Osteocyte (in vitro differentiated cells): ENCODE data around the gene FLACC1. TPM values are rescaled to one million over a fixed set of nuclear protein-coding genes. Genes with fewer than 3 reads are reported as not detected.

Source experiments
- DNase-seq: peaks from one replicate; pipeline ENCODE4 v3.0.0; 2021; ENCODE audit warnings: mixed read lengths; ENCODE audit not compliant: unreplicated experiment; ENCODE audit errors: extremely low spot score
- H3K27ac Mint-ChIP-seq: one replicate; pipeline ENCODE4 v1.8.0; 2021; ENCODE audit warnings: mild to moderate bottlenecking, mixed read lengths; ENCODE audit not compliant: unreplicated experiment
- H3K27me3 Mint-ChIP-seq: one replicate; pipeline ENCODE4 v1.8.0; 2021; ENCODE audit warnings: mixed read lengths; ENCODE audit not compliant: unreplicated experiment
- H3K36me3 Mint-ChIP-seq: one replicate; pipeline ENCODE4 v1.8.0; 2021; ENCODE audit warnings: mixed read lengths; ENCODE audit not compliant: unreplicated experiment
- H3K4me1 Mint-ChIP-seq: one replicate; pipeline ENCODE4 v1.8.0; 2021; ENCODE audit warnings: mixed read lengths; ENCODE audit not compliant: unreplicated experiment
- H3K4me3 Mint-ChIP-seq: one replicate; pipeline ENCODE4 v1.8.0; 2021; ENCODE audit warnings: mild to moderate bottlenecking, moderate library complexity, mixed read lengths; ENCODE audit not compliant: unreplicated experiment
- H3K9me3 Mint-ChIP-seq: one replicate; pipeline ENCODE4 v1.8.0; 2021; ENCODE audit warnings: mixed read lengths; ENCODE audit not compliant: unreplicated experiment
- total RNA-seq: library from RNA; stranded (reverse); gene quantifications from 2 replicates; pipeline ENCODE4 v1.2.1, GENCODE V29; 2021
- TF ChIP-seq, protein P1 (sequence below): fragments of 200-600 bp; sonication (generic); IDR thresholded peaks from 2 replicates; pipeline ENCODE4 v1.5.0; 2021; ENCODE audit warnings: antibody characterized with exemption, mild to moderate bottlenecking, moderate library complexity

The FLACC1 gene
- total RNA-seq, 1 donor from 2014 or later: 2.1 TPM

GRCh38 chr2:201280191-201281040 is 76.7 kb downstream of the FLACC1 start:
- H3K36me3 Mint-ChIP-seq: peaks cover 30% of the 10 kb centered on the region
- no peaks in the 10 kb centered on the region for H3K9me3 Mint-ChIP-seq
- H3K4me3 Mint-ChIP-seq: no peak overlapping the region
- DNase-seq: no peak
- H3K27ac Mint-ChIP-seq: no peak overlapping the region
- no peaks in the 10 kb centered on the region for H3K4me1 Mint-ChIP-seq
- no peaks in the 10 kb centered on the region for H3K27me3 Mint-ChIP-seq
- TF ChIP-seq, protein P1, sequence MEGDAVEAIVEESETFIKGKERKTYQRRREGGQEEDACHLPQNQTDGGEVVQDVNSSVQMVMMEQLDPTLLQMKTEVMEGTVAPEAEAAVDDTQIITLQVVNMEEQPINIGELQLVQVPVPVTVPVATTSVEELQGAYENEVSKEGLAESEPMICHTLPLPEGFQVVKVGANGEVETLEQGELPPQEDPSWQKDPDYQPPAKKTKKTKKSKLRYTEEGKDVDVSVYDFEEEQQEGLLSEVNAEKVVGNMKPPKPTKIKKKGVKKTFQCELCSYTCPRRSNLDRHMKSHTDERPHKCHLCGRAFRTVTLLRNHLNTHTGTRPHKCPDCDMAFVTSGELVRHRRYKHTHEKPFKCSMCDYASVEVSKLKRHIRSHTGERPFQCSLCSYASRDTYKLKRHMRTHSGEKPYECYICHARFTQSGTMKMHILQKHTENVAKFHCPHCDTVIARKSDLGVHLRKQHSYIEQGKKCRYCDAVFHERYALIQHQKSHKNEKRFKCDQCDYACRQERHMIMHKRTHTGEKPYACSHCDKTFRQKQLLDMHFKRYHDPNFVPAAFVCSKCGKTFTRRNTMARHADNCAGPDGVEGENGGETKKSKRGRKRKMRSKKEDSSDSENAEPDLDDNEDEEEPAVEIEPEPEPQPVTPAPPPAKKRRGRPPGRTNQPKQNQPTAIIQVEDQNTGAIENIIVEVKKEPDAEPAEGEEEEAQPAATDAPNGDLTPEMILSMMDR: no peak

- Mint-ChIP-seq H3K36me3 (peaks cover 33% of the 10 kb centered on the region), H3K27me3 (no peaks in the 10 kb centered on the region), H3K4me3 (no peak overlapping the region), H3K9me3 (no peaks in the 10 kb centered on the region), H3K27ac (no peak overlapping the region), H3K4me1 (no peaks in the 10 kb centered on the region)
- no peak for DNase-seq
- TF ChIP-seq, protein P1: no peak
These were observed 78.1 kb downstream of the FLACC1 start for GRCh38 chr2:201279079-201279478.

DNA sequence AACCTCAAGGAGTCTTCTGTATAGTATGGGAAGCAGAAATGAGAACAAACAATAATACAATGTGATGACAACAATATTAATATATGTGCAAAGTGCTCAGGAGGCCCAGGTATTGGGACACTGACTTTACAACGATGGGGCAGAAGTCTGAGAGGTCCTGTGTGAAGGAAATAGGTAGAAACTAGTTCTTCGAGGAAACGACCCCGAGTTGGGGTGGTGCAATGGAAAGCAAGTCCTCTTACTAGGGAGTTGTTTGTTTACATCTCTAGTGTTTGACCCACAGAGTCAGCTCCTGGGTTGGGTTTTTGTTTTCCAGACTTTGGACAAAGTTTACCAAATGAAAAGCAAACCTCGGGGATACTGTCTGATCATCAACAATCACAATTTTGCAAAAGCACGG is 80.6 kb downstream of the FLACC1 start:
- no peak for DNase-seq
- H3K4me1 Mint-ChIP-seq: no peaks in the 10 kb centered on the region
- TF ChIP-seq, protein P1: no peak
- H3K36me3 Mint-ChIP-seq: peaks cover 44% of the 10 kb centered on the region
- H3K27me3 Mint-ChIP-seq: no peaks in the 10 kb centered on the region
- H3K9me3 Mint-ChIP-seq: no peaks in the 10 kb centered on the region
- H3K4me3 Mint-ChIP-seq: no peak overlapping the region
- no peak overlapping the region for H3K27ac Mint-ChIP-seq

- peaks cover 45% of the 10 kb centered on the region for H3K36me3 Mint-ChIP-seq
- no peaks in the 10 kb centered on the region for H3K9me3 Mint-ChIP-seq
- H3K4me3 Mint-ChIP-seq: no peak overlapping the region
- H3K4me1 Mint-ChIP-seq: no peaks in the 10 kb centered on the region
- H3K27me3 Mint-ChIP-seq: no peaks in the 10 kb centered on the region
- H3K27ac Mint-ChIP-seq: no peak overlapping the region
- TF ChIP-seq, protein P1: no peak
- DNase-seq: no peak
These were observed 81.2 kb downstream of the FLACC1 start for GRCh38 chr2:201275990-201276389.

- Mint-ChIP-seq H3K4me1 (no peaks in the 10 kb centered on the region), H3K27me3 (no peaks in the 10 kb centered on the region), H3K36me3 (peaks cover 44% of the 10 kb centered on the region), H3K4me3 (no peak overlapping the region), H3K27ac (no peak overlapping the region), H3K9me3 (no peaks in the 10 kb centered on the region)
- TF ChIP-seq, protein P1: no peak
- no peak for DNase-seq
These were observed 82.1 kb downstream of the FLACC1 start for GRCh38 chr2:201275069-201275468.
